NK-92 treated with Interleukin-12 subunit alpha and Interleukin-12 subunit beta, amount 100 ng/mL, for 24 hours (cell line): ENCODE measurements around the gene NLRP6.

ENCODE experiments used
- DNase-seq: peaks from one replicate; lab custom pipeline; 2025; lab: John Stamatoyannopoulos, UW

Gene NLRP6

DNA sequence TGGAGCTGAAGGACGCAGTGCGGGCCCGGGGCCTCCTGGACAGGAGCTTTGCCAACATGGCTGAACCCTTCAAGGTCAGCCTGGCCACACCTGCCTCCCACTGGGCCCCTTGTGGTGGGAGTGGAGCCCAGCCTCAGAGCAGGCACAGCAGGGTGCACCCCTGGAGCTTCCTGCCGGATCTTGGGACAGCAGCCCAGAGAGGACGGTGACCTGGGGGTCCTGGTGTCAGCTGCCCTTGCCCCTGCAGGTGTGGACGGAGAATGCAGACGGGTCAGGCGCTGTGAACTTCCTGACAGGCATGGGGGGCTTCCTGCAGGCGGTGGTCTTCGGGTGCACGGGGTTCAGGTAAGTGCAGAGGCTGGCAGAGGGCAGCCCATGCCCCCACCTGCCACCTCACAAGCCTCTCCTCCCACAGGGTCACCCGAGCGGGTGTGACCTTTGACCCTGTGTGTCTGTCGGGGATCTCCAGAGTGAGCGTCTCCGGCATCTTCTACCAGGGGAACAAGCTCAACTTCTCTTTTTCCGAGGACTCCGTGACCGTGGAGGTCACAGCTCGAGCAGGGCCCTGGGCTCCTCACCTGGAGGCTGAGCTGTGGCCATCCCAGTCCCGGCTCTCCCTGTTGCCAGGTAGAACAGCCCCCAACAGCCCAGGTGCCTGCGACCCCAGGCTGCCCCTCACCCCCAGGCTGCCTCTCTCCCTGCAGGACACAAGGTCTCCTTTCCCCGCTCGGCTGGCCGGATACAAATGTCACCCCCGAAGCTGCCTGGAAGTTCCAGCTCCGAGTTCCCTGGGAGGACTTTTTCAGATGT, 15.8 kb downstream of the NLRP6 start:
- no peak for DNase-seq

- no peak for DNase-seq
Observed at GRCh38 chr11:294780-295179, 16.6 kb downstream of the NLRP6 start.

- no peak for DNase-seq
Observed at GRCh38 chr11:295351-296170, 17.4 kb downstream of the NLRP6 start.

DNA sequence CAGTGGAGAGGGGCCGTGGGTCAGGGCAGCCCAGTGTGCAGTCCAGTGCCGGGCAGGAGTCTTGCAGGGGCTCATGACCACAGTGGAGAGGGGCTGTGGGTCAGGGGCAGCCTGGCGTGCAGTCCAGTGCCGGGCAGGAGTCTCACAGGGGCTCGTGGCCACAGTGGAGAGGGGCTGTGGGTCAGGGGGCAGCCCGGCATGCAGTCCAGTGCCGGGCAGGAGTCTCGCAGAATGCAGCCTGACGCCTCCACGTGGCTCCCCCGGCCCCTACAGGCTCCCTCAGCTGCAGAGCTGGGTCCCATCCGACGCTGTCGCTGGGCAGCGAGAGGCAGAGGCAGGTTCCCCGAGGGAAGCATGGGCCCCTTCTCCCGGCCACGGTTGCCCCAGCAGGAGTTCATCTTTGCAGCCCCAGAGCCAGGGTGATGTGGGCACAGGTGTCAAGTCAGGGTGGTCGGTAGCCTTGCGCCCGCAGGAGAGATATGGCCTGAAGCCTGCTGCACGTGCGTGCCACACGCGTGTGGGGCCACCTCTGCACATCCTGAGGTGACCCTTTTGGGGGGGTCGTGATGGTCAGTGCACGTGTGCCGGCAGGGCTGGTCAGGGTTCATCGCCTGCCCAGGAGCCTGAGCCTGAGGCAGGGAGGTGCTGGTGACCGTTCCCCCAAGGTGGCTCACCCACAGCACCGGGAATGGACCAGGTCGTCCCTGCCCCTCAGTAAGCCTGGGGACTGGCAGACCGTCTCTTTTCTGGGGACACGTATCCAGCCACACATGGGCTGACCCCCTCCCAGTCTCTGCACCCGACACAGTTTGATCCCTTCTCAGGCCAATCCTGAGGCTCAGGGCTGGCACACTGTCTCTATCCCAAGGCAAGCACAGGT, 18.2 kb downstream of the NLRP6 start:
- DNase-seq, result no peak

GRCh38 chr11:297051-297585, 18.9 kb downstream of the NLRP6 start:
- no peak for DNase-seq

GRCh38 chr11:297586-298405, 19.6 kb downstream of the NLRP6 start:
- no peak for DNase-seq

GRCh38 chr11:298406-299065, 20.3 kb downstream of the NLRP6 start:
- DNase-seq, result no peak

DNA sequence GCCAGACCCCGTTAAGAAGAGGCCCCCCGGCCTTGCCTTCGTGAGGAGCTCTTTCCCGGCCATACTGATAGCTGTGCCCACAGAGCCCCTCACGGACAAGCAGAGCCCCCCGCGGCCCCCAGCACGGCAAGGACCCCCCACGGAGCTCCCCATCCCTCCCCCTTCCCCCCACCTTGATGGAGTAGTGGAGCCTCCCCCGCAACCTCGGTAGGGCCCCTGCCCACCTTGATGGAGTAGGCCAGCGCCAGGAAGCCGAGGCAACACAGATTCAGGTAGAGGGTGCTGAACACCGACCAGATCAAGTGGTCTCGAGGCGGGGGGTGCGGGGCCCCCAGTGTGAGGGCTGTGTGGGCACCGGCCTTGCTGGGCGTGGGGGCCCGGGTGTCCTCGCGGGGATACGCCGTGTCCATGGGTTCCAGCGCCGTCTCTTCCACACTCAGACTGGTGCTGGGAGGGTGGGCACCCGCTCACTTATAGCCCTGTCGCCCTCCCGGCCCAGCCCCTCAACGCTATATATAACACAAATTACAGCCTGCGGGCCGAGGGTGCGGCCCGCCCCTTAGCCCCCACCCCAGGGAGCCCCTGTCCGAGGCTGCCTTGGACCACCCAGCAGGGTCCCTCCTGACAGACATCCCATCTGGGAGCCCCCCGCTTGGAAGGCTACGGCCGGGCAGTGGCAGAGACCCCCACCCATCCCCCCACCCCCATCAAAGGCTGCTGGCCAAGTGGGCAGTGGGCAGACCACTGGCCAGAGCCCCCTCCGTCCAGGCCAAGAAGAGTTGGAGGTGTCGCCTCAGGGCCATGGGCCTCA, 21.1 kb downstream of the NLRP6 start, which contains the start of gene IFITM5:
Gene IFITM5 (minus strand): TSS at position 446 of the 811 bp plus-strand sequence. CDS start 36 bp downstream, at position 410.
- no peak for DNase-seq

- DNase-seq, result no peak
Observed at GRCh38 chr11:299951-300735, 21.9 kb downstream of the NLRP6 start.

- no peak for DNase-seq
Observed at GRCh38 chr11:303363-303762, 25.2 kb downstream of the NLRP6 start.

GRCh38 chr11:304061-304506, 25.9 kb downstream of the NLRP6 start:
- no peak for DNase-seq

DNA sequence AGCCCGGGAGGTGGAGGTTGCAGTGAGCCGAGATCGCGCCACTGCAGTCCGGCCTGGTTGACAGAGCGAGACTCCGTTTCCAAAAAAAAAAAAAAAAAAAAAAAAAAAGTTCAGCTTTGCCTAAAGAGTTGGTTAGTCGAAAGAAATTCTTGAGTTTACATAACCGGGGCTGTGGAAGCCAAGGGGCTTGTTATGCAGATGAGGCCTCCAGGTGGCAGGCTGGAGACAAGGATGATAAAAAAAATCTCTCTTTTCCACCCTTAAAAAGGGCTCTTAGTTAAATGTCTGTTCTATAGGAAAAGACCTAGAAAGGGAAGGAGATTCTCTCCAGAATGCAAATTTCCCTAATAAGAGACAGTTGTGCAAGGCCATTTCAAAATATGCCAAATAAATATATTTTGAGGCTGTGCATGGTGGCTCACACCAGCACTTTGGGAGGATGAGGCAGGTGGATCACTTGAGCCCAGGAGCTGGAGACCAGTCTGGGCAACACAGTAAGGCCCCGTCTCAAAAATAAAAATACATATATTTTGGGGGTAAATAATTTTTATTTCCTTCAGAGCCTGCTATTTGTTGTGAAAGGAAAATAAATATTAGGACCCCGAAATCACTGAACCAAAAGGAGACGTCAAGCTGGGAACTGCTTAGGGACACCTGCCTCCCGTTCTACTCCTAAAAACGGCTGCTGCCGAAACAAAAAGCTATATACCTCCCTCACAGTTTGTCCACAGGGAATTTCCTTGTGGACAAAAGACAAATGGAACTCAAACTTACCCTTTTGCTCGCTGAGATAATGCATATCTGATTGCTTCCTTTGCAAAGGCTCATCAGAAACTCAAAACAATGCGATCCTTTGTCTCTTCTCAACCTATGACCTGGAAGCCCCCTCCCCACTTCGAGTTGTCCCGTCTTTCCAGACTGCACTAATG, 27.0 kb downstream of the NLRP6 start:
- no peak for DNase-seq

GRCh38 chr11:305844-306211, 27.6 kb downstream of the NLRP6 start:
- no peak for DNase-seq

DNA sequence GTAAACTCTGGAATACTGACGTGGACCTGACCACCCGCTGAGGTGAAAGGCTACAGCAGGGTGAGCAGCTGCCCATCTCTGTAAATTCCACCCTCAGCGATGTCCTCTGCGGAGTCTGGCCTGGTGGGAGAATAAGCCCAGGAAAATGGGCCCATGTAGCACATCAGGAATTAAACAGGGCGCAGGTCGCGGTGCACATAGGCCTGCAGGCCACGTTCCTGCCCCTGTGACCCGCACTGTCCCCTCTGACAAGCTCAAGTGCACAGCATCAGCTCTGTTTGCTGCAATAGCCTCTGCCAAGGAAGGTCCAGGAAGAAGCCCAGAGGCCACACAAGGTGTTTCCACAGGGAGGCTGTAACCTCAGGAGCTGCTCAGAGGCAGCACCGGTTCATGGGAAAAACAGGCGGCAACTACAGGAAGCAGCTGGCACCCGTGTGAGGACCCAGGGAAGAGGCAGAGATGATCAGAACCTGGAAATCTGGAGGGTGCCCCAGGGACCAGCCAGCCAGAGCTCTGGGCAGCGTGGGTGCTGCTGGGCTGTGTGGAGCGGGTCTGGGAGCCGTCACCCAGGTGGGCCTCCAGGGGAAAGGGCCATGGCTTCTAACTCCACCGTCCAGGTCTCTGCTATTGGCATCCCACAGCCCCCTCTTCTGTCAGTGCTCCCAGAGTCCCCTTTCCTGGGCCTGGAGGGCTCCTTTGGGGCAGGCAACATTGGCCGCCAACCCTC, 28.6 kb downstream of the NLRP6 start:
- no peak for DNase-seq

- peak; percentile 16 for DNase-seq
Observed at GRCh38 chr11:307766-308708, 29.8 kb downstream of the NLRP6 start, which contains the start of gene IFITM2. Gene IFITM2, plus strand, starts transcription at chr11:307816. Its CDS starts 377 bp downstream, at chr11:308193.
